Lung (tissue), 12 donors: ENCODE data around the gene RFK. TPM values are rescaled to one million over a fixed set of nuclear protein-coding genes. Genes with fewer than 3 reads are reported as not detected.

Source experiments
- ATAC-seq: fragments of 200-7000 bp; cut with Tn5 transposase; one replicate; pipeline ENCODE4 v1.9.1; 2020; ENCODE audit warnings: moderate number of reproducible peaks; ENCODE audit not compliant: insufficient read depth, low FRiP score
- DNase-seq, 3 donors: peaks; one replicate each; pipeline ENCODE4 v3.0.0-alpha.2; 2013 to 2017
- H3K27ac ChIP-seq, 2 donors: one replicate each; pipeline ENCODE4 v1.5.1; 2013; ENCODE audit warnings: mild to moderate bottlenecking in 2 of 2, moderate library complexity in 2 of 2, control low read depth in 1 of 2, inconsistent platforms in 1 of 2, low read depth in 1 of 2, low read length in 1 of 2
- H3K27me3 ChIP-seq, 3 donors: one replicate each; pipeline ENCODE4 v1.5.1; 2013; ENCODE audit warnings: low read length in 2 of 3; ENCODE audit not compliant: control insufficient read depth in 3 of 3, insufficient read depth in 3 of 3
- H3K36me3 ChIP-seq, 4 donors: one replicate each; pipeline ENCODE4 v1.5.1; 2013; ENCODE audit warnings: low read length in 4 of 4, mild to moderate bottlenecking in 1 of 4, moderate library complexity in 1 of 4; ENCODE audit not compliant: control insufficient read depth in 4 of 4, insufficient read depth in 4 of 4
- H3K4me1 ChIP-seq, 5 donors: one replicate each; pipeline ENCODE4 v1.5.1; 2013; ENCODE audit warnings: low read length in 5 of 5, mild to moderate bottlenecking in 2 of 5, moderate library complexity in 1 of 5; ENCODE audit not compliant: control insufficient read depth in 5 of 5, insufficient read depth in 5 of 5
- H3K4me3 ChIP-seq: one replicate; pipeline ENCODE4 v1.5.1; 2013; ENCODE audit warnings: mild to moderate bottlenecking, control low read depth, moderate library complexity
- H3K9ac ChIP-seq, 2 donors: one replicate each; pipeline ENCODE4 v1.5.1; 2013; ENCODE audit warnings: low read length in 2 of 2, control low read depth in 1 of 2; ENCODE audit not compliant: insufficient read depth in 1 of 2
- H3K9me3 ChIP-seq, 4 donors: one replicate each; pipeline ENCODE4 v1.5.1; 2013; ENCODE audit warnings: low read length in 3 of 4, mild to moderate bottlenecking in 1 of 4, moderate library complexity in 1 of 4; ENCODE audit not compliant: control insufficient read depth in 4 of 4, insufficient read depth in 3 of 4
- CTCF ChIP-seq: IDR thresholded peaks from 2 replicates; pipeline ENCODE4 v1.5.1; 2012; ENCODE audit warnings: mild to moderate bottlenecking; ENCODE audit errors: control extremely low read depth, extremely low read depth
- WGBS, 2 donors: extraction: QIAGEN DNeasy Blood & Tissue Kit; methylation state at CpG; one replicate each; pipeline ENCODE4 v1.1.7; 2013; 5-methylcytosine and 5-hydroxymethylcytosine counted together
- polyA plus RNA-seq, 2 donors: library from polyadenylated mRNA; stranded (reverse); fragments of 200-250 nt; gene quantifications; one replicate each; pipeline ENCODE4 v1.2.1, GENCODE V29; 2013
- total RNA-seq, 2 donors: library from RNA; depleted of rRNA in 1 of 2; stranded (reverse); fragments of >200 nt in 1 of 2; gene quantifications; one replicate each; pipeline ENCODE4 v1.2.1, GENCODE V29; 2014 to 2021
- donor health status: control.
- donor health status: control.
- donor health status: Bipolar disorder and iron deficiency.
- donor health status: healthy.
- donor health status: DM: yes; HTN: yes; CAD: no.

RFK gene
- total and polyA plus RNA-seq, 4 donors, result 9.3 to 17.4 (median 15.5) TPM

GRCh38 chr9:76373784-76374474, 20.3 kb downstream of the RFK start:
- Histone ChIP-seq H3K9me3 (peaks cover 0 to 2% (median 0%) of the 10 kb centered on the region in 4 donors), H3K36me3 (no peaks in the 10 kb centered on the region), H3K9ac (no peak overlapping the region), H3K27me3 (no peaks in the 10 kb centered on the region), H3K27ac (no peak overlapping the region), H3K4me3 (no peak overlapping the region), H3K4me1 (peaks cover 3 to 45% (median 18%) of the 10 kb centered on the region in 5 donors)
- 82 to 93% methylated on average over 6 of the region's 6 CpGs for WGBS, 2 donors
- no peak for ATAC-seq
- no peak for DNase-seq
- TF ChIP-seq CTCF, result no peak

- DNase-seq (peak; percentile 28 to 88 (median 85)), ATAC-seq (no peak)
- Histone ChIP-seq H3K4me3 (no peak overlapping the region), H3K27me3 (no peaks in the 10 kb centered on the region), H3K36me3 (no peaks in the 10 kb centered on the region), H3K9ac (no peak overlapping the region), H3K27ac (peak overlapping the region in 1 of 2 donors; percentile 14), H3K4me1 (peaks cover 3 to 47% (median 20%) of the 10 kb centered on the region in 5 donors), H3K9me3 (peaks cover 0 to 2% (median 0%) of the 10 kb centered on the region in 4 donors)
- WGBS, 2 donors, result 50 to 71% methylated on average over 4 of the region's 4 CpGs
- no peak for TF ChIP-seq CTCF
Observed at GRCh38 chr9:76373173-76373783, 20.9 kb downstream of the RFK start.

GRCh38 chr9:76372336-76372735, 21.9 kb downstream of the RFK start:
- Histone ChIP-seq H3K9me3 (no peaks in the 10 kb centered on the region), H3K4me3 (no peak overlapping the region), H3K27me3 (no peaks in the 10 kb centered on the region), H3K27ac (no peak overlapping the region), H3K36me3 (no peaks in the 10 kb centered on the region), H3K9ac (no peak overlapping the region), H3K4me1 (peaks cover 3 to 47% (median 20%) of the 10 kb centered on the region in 5 donors)
- no peak for ATAC-seq
- no peak for DNase-seq
- no peak for TF ChIP-seq CTCF
